ENCODE results near the gene NFATC1. TPM values are rescaled to one million over a fixed set of nuclear protein-coding genes. Genes with fewer than 3 reads are reported as not detected.

The NFATC1 gene
- total and polyA plus RNA-seq, 2 donors from 2014 or later: 4.3 to 17.2 TPM

- Histone ChIP-seq H3K9ac (ENCODE audit: low read length in 3 of 3) (no peak overlapping the region), H3K4me1 (ENCODE audit: control insufficient read depth in 2 of 3, insufficient read depth in 2 of 3, low read depth in 1 of 3, low read length in 3 of 3) (no peaks in the 10 kb centered on the region), H3K27me3 (ENCODE audit: control insufficient read depth, insufficient read depth, low read length) (peaks cover 2% of the 10 kb centered on the region), H3K4me3 (ENCODE audit: low read length in 3 of 3) (no peak overlapping the region), H3K9me3 (ENCODE audit: control insufficient read depth in 2 of 3, insufficient read depth in 1 of 3, low read length in 3 of 3) (no peaks in the 10 kb centered on the region), H3K27ac (ENCODE audit: low read depth in 2 of 2, low read length in 2 of 2) (no peak overlapping the region), H3K36me3 (ENCODE audit: control insufficient read depth in 2 of 3, insufficient read depth in 3 of 3, low read length in 3 of 3) (no peaks in the 10 kb centered on the region)
- intact Hi-C loops (cut with DNase I): loop anchor here (2.0 kb wide), 1 partner anchor 148 kb away; no protein-coding TSS in a partner anchor
- DNase-seq: peak in 2 of 5 donors; percentile 32 to 44
- TF ChIP-seq CTCF (IDR thresholded peaks at IDR 0.05; ENCODE audit: borderline replicate concordance, extremely low read depth, insufficient read depth): no peak
- no peak for FAIRE-seq
Observed at GRCh38 chr18:79528316-79528695, 132.6 kb downstream of the NFATC1 start.

- Histone ChIP-seq H3K27ac (ENCODE audit: low read depth in 2 of 2, low read length in 2 of 2) (no peak overlapping the region), H3K9me3 (ENCODE audit: control insufficient read depth in 2 of 3, insufficient read depth in 1 of 3, low read length in 3 of 3) (no peaks in the 10 kb centered on the region), H3K4me3 (ENCODE audit: low read length in 3 of 3) (no peak overlapping the region), H3K4me1 (ENCODE audit: control insufficient read depth in 2 of 3, insufficient read depth in 2 of 3, low read depth in 1 of 3, low read length in 3 of 3) (no peaks in the 10 kb centered on the region), H3K27me3 (ENCODE audit: control insufficient read depth, insufficient read depth, low read length) (peaks cover 2% of the 10 kb centered on the region), H3K9ac (ENCODE audit: low read length in 3 of 3) (no peak overlapping the region), H3K36me3 (ENCODE audit: control insufficient read depth in 2 of 3, insufficient read depth in 3 of 3, low read length in 3 of 3) (no peaks in the 10 kb centered on the region)
- TF ChIP-seq CTCF (IDR thresholded peaks at IDR 0.05; ENCODE audit: borderline replicate concordance, extremely low read depth, insufficient read depth): peak; percentile 82
- DNase-seq (peak; percentile 71 to 90 (median 84)), FAIRE-seq (no peak)
- intact Hi-C loops (cut with DNase I): loop anchor here (2.0 kb wide), 1 partner anchor 148 kb away; no protein-coding TSS in a partner anchor
Observed at GRCh38 chr18:79528846-79529245, 133.1 kb downstream of the NFATC1 start.

GRCh38 chr18:79529296-79529695 is 133.6 kb downstream of the NFATC1 start:
- Histone ChIP-seq H3K27ac (ENCODE audit: low read depth in 2 of 2, low read length in 2 of 2) (no peak overlapping the region), H3K27me3 (ENCODE audit: control insufficient read depth, insufficient read depth, low read length) (peaks cover 2% of the 10 kb centered on the region), H3K9me3 (ENCODE audit: control insufficient read depth in 2 of 3, insufficient read depth in 1 of 3, low read length in 3 of 3) (no peaks in the 10 kb centered on the region), H3K4me3 (ENCODE audit: low read length in 3 of 3) (no peak overlapping the region), H3K36me3 (ENCODE audit: control insufficient read depth in 2 of 3, insufficient read depth in 3 of 3, low read length in 3 of 3) (no peaks in the 10 kb centered on the region), H3K9ac (ENCODE audit: low read length in 3 of 3) (no peak overlapping the region), H3K4me1 (ENCODE audit: control insufficient read depth in 2 of 3, insufficient read depth in 2 of 3, low read depth in 1 of 3, low read length in 3 of 3) (no peaks in the 10 kb centered on the region)
- FAIRE-seq (no peak), DNase-seq (peak in 1 of 5 donors; percentile 49)
- TF ChIP-seq CTCF (IDR thresholded peaks at IDR 0.05; ENCODE audit: borderline replicate concordance, extremely low read depth, insufficient read depth): no peak
- intact Hi-C loops (cut with DNase I): loop anchor here (2.0 kb wide), 1 partner anchor 148 kb away; no protein-coding TSS in a partner anchor

- FAIRE-seq: no peak
- no peaks in the 10 kb centered on the region for H3K4me1 ChIP-seq (ENCODE audit: control insufficient read depth in 2 of 3, insufficient read depth in 2 of 3, low read depth in 1 of 3, low read length in 3 of 3)
- H3K9ac ChIP-seq (ENCODE audit: low read length in 3 of 3): no peak overlapping the region
- DNase-seq: peak in 1 of 5 donors; percentile 70
- intact Hi-C loops (cut with DNase I): loop anchor here (2.0 kb wide), 1 partner anchor 149 kb away; no protein-coding TSS in a partner anchor
- H3K27me3 ChIP-seq (ENCODE audit: control insufficient read depth, insufficient read depth, low read length): peaks cover 2% of the 10 kb centered on the region
- H3K27ac ChIP-seq (ENCODE audit: low read depth in 2 of 2, low read length in 2 of 2): no peak overlapping the region
- no peaks in the 10 kb centered on the region for H3K9me3 ChIP-seq (ENCODE audit: control insufficient read depth in 2 of 3, insufficient read depth in 1 of 3, low read length in 3 of 3)
- TF ChIP-seq CTCF (IDR thresholded peaks at IDR 0.05; ENCODE audit: borderline replicate concordance, extremely low read depth, insufficient read depth): no peak
- H3K4me3 ChIP-seq (ENCODE audit: low read length in 3 of 3): no peak overlapping the region
- H3K36me3 ChIP-seq (ENCODE audit: control insufficient read depth in 2 of 3, insufficient read depth in 3 of 3, low read length in 3 of 3): no peaks in the 10 kb centered on the region
Observed at GRCh38 chr18:79529991-79530390, 134.3 kb downstream of the NFATC1 start.

All from kidney (tissue), 14 donors.